ENCODE measurements around the gene ARID3B.

The ARID3B gene

DNA sequence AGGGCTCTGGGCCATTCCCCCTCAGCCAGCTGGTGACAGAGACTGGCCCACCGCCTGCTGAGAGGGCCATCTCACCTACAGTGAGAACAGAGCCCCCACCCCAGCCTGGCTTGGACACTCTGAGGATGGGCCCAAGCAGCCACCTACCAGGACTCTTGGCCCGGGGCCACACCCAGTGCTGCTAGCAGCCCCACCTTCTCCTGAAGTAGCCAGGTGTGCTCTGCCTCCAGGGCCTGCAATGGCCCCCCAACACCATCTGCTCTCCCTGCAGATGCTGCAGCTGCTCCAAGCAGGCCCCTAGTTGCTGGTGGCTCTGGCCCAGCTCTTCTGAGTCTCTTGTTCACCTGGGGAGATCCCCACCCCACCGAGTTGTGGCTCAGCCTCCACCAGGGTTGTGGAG lies 67.8 kb downstream of the ARID3B start:
- no peak for DNase-seq

DNA sequence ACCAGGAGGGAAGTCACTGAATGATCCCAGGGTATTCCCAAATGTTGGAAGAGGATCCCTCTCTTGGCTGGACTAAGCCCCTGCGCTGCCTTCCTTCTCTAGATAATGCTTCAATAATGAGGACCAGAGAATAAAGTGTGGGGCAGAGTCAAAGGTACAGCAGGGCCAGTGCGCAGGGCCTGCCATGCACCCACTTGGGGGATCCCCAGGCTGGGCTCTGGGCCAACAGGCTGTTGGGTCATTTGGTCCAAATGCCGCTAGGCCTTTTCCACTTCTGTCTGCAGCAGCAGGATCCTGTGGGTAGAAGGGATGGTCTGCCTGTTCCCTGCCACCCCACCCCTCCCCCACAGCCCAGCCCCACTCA lies 68.9 kb downstream of the ARID3B start:
- no peak for DNase-seq

DNA sequence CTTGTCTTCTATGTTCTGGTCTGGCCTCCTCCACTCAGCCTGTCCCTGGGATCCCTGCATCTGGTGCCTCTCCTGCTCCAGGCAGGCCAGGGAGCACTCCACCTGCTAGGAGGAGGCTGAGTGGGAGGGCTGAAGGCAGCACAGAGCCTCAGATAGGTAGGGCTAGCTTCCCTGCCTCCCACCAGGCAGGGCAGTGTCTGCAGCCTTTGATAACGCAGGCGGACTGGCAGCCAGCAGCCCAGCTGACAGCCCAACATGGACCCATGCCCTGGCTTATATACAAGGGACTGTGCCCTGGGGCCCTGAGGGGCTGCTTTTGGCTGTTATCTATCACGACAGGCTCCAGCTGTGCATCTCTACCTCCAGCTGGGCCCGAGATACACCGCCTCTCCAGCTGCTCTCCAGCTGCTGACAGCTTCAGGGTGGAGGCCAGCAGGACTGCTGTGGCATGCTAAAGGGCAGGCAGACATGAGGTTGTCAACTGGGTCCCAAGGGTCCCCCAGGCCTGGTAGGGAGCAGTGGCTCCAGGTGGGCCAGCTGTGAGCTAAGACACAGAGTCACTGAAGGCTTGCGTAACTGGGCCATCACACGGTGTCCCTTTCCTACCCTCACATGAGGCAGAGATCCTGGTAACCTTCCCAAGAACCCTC lies 69.4 kb downstream of the ARID3B start:
- no peak for DNase-seq

DNA sequence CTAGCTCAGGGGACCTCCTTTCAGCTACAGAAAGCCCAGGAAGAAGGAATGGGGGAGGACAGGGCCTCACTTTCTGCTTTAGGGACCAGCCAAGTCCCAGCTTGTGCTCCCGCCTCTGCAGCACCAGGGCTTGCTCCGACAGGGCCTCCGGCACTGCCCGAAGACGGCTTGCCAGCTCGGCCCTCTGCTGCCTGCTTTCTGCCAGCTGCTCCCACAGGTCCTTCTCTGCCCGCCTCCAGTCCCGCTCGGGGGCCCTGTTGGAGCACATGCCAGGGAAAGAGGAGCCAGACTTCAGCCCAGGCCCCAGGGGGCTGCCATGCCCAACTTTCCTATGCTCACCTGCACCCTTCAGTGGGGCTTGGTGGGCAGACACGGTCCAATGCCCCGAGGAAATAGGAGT lies 70.3 kb downstream of the ARID3B start:
- DNase-seq = no peak

DNA sequence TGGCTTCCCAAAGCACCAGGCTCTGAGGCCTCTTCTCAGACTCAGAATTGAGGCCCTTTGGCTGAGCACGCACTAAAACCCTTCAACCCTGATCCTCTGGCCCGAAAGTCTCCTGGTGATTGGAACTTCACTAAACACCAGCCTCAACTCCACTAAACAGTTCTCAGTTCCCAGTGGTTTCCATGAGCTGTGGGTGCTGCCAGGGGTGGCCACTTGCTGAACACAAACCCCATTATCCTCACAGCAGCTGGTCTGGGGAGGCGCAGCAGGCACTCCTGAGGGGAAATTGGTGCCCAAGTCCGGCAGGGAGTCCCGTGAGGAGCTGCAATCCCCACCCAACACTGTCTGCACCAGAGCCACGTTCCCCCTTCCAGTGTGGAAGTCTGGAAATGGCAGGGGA lies 70.8 kb downstream of the ARID3B start:
- no peak for DNase-seq

DNA sequence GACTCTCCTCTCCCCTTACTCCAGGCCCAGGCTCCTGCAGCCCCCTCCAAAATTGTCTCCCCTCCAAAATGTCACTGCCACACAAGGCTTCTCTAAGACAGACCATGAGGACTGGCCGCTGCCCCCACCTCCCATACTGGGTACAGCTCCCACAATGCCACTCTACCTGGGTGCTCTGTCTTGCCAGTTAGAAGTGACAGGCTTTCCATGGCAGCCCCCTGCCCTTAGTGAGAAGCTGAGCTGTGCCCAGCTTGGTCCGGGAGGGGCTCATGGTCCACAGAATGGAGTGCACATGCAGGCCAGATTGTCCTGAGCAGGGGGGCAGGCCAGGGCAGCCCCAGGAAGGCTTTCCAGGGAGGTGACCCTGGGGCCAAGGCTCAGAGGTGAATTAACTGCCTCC lies 71.7 kb downstream of the ARID3B start:
- no peak for DNase-seq

DNA sequence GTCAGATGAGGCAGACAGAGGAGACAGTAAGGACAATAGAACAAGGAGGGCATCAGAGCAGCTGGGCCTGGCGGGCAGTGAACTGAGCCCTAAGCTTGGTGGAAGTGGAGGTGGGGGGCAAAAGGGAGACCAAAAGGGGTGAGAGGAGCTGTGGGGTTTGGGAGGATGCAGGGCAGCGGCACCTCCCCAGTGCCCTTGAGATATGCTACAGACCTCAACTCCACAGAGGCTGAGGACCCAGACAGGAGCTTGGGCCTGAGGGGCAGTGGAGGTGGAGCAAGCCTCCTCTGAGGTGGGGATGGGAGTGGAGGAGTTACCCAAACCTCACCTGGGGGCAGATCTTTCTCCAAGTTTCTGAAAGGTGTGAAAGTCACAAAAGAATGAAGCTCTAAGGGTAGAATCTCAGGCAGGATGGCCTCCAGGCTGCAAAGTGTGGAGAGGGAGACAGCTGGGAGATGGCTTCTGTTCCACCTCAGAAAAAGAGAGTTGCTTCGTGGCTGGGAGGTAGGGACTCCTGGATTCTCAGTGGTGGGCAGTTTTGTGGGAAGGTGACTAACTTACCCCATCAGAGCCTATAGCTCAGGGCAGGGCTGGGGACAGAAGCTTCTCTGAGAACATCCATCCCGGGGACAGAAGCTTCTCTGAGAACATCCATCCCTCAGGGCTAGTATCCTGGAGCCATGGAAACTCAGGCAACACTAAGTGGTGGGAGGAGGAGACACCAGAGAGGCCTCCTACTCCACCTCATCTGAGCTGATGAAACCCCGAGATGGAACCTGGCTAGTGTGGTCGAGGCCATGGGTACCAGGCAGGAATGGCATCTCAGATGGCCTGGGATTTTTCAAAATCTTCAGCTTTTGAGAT lies 72.3 kb downstream of the ARID3B start:
- DNase-seq = no peak

DNA sequence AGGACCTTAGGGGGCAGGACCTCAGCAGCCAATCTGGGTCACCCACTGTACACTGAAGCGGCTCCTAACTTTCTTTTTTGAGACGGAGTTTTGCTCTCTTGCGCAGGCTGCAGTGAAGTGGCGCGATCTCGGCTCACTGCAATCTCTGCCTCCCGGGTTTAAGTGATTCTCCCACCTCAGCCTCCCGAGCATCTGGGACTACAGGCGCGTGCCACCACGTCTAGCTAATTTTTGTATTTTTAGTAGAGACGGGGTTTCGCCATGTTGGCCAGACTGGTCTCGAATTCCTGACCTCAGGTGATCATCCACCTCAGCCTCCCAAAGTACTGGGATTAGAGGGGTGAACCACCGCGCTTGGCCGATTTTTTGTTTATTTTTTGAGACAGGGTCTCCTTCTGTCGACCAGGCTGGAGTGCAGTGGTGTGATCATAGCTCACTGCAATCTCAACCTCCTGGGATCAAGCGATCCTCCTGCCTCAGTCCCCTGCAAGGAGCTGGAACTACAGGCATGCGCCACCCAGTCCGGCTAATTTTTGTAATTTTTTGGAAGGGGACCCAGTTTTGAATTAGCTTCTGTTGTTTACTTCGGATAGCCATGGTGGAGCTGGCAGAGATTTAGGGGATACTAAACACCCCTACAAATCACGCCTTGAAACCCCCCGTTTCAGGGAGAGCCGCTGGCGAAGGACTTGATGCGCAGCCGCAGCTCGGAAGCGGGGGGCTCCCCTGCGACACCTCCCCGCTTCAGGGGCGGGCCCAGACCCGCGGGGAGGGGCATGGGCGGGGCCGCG lies 73.1 kb downstream of the ARID3B start:
- DNase-seq = no peak

DNA sequence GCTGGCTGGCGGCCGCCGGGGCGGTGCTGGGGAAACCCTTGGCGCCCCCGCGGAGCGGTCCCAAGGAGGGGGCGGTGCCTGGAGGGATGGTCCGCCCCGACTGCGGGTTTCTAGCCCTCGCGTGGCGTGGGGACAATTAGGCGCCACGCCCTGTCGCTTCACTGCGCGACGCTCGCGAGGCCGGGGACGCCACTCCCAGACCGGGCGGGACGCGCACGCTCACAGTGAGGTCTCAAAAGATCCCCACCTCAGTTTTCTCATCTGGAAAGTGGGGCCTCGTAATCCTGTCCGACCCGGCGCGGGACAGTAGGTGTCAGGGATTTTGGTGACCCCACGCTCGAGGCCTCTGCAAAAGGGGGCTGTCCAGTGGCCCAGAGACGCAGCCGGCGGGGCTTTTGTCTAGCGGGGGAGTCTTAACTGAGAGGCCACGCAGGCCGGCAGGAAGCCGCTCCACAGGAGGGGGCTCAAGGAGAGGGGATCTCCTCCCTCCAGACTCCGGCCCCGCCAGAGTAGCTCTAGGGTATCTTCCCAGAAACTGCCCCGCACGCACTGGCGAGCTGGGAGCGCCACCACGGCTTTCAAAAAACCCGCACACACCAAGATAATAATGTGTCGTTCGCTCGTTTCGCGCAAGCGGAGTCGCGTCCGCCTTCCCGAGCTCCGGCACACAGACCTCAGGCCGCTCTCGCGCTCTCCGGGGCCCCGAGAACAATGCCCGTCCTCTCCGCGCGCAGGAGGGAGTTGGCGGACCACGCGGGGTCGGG lies 73.9 kb downstream of the ARID3B start:
- peak; percentile 82 for DNase-seq

DNA sequence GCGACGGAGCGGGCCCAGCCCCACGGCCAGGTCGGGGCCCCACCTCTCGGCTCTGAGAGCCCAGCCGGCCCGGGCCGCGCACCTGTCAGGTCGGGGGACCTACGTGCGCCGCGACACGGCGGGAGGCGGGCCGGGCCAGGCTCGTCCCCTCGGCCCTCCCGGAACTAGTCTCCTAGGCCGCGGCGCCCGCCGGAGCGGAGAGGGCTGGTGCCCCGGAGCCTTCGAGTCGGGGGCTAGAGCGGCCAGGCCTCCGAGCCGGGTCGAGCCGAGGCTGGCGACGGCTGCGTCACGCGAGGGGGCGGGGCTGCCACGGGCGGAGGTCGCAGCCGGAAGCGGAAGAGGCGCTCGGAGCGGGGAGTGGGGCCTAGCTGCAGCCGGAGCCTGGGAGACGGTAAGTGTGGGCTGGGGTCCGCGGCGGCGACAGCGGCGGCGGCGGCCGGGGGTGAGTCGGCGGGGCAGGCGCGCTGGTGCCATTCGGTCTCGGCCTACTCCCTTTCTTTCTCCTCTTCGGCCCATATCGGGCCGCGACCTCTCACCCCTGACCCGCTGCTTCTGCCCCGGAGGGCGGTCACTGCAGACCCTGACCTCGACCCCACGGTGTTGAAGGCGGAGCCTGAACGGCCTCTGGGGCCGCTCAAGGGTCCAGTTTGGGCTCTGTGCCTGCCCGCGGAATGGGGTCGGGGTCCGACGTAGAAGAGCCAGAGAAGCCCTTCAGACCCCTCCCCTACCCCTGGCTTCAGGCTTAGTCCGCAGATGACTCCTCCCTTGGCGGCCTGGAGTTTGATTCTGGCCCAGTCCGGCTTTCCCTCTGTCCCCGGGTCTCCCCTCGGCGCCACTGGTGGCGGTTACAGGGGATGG lies 74.7 kb downstream of the ARID3B start, which contains the start of gene CLK3:
TSS of gene CLK3 (plus strand) at position 329 of the 858 bp plus-strand sequence. CDS start 3,361 bp downstream, outside the sequence.
- DNase-seq = peak; percentile 96

DNA sequence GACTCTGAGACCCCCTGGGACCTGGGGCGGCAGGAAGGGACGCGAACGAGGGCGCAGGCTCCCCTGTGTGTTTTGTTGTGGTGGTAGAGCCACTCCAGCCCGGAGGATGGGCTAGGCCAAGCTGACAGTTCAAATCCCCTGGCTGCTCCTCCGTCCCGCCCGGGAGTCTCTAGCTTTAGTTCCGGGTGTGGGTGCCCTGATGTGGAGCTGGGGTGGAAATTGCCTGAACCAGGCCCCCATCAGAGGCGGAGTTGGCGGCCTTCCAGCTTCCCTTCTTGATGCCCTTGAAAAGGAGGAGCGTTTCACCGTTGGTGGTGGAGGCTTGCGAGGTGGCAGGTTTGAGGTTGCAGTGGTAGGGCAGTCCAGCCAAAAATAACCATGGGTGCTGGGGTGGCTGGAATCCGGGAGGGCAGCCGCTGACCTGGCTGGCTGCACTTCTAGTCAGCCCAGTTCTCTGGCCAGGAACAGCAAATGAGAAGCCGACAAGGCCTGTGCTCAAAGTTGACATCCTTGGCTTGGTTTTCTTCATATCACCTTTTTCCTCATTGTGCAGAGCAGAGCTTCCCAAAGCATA lies 75.4 kb downstream of the ARID3B start:
- DNase-seq = peak; percentile 61

DNA sequence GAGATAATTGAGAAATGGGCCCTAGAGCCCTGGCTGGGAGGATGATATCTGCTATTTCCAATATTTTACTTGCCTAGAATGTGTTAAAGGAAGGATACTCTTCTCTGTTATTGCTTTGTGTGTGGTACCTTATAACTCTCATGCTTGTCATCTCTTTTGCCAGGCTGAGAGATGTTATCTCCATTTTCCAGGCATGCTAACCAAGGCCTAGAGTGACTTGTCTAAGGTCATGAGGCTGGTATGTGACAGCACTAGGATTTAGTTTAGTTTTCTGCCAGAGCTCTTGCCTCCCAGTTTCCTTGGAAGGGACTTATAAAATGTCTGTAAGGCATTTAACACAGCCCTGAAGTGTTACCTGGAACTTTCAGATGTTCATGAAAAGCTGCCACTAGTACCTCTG lies 76.0 kb downstream of the ARID3B start:
- no peak for DNase-seq

DNA sequence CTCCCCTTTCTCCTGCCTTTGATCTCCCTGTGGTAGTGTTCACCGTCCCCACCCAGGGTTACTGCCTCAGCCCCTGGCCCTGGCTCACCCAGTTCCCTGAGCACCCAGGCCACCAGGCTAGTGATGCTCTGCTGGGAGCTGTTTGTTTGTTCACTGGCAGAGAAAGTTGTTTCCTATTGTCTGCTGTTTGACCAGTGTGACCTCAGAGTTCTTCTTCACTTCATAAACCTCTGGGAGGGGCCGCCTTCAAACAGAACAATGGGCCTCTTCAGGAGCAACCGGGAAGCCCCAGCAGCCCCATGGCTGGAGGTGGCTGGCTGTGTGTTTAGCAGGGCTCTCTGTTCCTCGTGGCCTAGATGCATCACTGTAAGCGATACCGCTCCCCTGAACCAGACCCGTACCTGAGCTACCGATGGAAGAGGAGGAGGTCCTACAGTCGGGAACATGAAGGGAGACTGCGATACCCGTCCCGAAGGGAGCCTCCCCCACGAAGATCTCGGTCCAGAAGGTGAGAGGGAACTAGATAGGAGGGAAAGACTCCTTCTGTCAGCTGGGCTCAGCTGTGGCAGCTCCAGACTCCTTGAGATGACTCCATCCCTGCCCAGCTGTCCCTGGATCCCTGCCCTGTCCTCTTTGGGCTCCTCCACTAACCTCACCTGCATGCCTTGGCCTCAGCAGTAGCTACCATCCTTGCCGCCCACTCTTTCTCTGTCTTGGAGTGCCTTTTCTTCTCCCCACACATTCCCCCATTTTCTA lies 78.0 kb downstream of the ARID3B start:
- DNase-seq = no peak

DNA sequence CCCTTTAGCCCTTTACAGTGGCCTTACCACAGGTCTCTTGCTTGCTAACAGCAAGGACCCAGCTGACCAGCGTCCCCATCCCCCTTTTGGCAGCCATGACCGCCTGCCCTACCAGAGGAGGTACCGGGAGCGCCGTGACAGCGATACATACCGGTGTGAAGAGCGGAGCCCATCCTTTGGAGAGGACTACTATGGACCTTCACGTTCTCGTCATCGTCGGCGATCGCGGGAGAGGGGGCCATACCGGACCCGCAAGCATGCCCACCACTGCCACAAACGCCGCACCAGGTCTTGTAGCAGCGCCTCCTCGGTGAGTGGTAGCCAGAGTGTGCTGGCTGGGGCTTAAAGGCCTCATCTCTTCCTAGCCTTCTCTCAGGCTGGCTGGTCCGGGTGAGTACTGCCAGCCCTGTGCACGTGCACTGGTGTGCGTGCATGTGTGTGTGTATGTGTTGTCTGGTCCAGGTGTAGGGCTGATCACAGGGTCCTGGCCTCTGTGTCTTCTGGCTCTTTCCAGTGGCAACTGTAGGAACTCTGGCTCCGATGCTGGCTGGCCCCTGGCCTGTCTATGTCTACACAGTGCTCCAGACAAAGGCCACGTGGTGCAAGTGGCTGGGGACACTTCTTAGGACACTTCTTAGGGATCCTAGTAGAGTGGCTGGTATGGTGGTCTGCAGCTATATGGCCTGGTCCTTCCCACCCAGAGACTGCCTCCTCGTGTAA lies 79.1 kb downstream of the ARID3B start:
- no peak for DNase-seq

DNA sequence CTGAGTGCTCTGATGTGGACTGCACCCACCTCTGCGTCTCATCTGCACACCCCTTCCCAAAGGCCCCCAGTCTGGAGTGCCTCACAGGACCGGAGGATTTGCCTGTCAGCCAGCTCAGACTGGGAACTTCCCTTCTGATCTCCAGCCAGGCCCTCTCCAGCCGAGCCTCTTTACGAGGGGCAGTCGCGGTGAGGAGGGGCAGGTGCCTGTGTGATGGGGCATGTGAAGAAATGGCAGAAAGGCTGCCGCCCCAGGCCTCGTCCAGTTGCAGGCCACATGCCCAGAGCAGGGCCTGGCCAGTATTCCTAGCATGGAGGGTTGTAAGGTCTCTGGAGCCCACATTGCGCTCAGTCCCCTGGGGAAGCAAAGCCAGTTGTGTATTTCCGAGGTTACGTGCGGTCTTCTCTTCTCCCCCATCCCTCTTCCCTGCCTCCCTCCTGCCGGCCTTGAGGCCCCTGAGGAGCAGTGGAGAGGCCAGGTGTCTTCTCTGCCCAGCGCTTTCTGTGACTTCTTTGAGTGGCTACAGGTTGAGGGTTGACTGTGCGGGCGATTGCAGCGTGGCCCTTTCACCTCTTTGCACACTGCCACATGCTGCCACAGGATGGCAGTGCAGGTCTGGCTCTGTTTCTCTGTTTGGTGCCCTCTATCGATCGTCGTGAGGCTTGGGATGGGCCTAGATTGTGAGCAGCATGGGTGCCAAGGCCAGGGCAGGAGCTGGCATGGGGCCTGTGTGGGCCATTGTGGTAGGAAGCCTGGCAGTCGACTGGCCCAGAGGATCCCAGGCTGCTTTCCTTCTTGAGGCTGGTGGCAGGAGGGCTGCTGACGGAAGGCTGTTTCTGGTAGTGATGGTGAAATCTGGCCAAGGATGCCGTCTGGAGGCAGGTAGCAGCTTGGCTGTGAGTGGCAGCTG lies 79.9 kb downstream of the ARID3B start:
- peak; percentile 71 for DNase-seq

DNA sequence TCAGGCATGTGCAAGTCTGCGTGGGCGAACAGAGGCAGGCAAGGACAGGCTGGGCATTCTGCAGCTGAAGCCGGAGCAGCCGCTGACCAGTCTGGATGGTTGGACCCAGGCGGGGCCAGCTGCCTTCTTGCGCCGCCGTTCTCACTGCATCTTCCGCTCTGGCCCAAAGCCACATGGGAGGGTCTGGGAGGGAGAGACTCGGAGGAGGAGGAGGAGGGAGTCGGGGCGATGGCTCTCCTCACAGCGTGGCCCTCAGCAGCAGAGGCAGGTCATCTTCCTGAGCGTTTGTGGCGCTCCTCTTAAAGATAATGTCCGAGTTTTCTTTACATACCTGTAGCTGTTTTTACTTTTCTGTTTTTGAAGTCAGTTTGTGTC lies 80.5 kb downstream of the ARID3B start:
- DNase-seq = no peak

DNA sequence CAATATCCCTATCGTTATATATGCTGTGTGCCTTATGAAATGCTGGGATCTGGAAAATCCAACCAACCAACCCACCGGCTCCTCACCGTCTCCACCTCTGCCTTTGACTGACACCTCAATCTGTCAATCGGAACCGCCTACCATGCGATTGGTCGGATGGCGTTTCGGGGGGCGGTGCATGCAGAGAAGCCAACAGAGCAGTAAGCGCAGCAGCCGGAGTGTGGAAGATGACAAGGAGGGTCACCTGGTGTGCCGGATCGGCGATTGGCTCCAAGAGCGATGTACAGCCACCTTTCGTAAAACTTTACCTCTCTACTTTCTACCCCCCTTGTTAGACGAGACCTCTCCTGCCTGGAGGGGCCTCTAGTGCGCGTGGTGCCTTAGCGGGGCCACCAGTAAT lies 80.9 kb downstream of the ARID3B start:
- no peak for DNase-seq

DNA sequence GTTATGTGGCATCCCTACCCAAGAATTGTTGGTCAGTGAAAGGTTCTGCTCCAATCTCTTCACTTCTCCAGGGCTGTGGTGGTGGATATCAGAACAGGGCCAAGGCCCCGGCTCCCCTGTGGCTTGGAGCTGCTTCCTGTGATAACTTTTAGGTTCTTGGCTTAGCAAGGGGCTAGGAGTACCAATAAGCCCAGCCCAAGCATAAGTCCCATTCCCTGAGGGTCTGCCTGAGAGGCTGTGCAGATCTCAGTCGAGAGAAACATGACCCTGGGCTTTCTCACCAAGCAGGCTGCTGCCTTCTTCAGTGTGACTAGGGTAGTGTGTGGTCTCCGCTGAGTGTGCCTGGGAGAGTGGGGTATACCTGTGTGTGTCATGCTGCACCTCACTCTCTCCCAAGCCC lies 81.7 kb downstream of the ARID3B start:
- DNase-seq = no peak
